KMS-11 (cell line): ENCODE measurements around the gene ARHGAP44.

ENCODE experiments used
- H2AFZ ChIP-seq: fragments of 200-600 bp; sonication (generic); 2 replicates; pipeline ENCODE4 v1.6.1; 2016; ENCODE audit warnings: antibody characterized with exemption, mixed run types, low read depth
- H3K27ac ChIP-seq: fragments of 200-600 bp; sonication (generic); 2 replicates; pipeline ENCODE4 v1.6.1; 2016; ENCODE audit warnings: mild to moderate bottlenecking, mixed run types
- H3K27me3 ChIP-seq: fragments of 200-600 bp; sonication (generic); 2 replicates; pipeline ENCODE4 v1.6.1; 2017; ENCODE audit warnings: mild to moderate bottlenecking, low read depth, mixed run types, moderate library complexity; ENCODE audit not compliant: insufficient read depth
- H3K36me3 ChIP-seq: fragments of 200-600 bp; sonication (generic); 2 replicates; pipeline ENCODE4 v1.6.1; 2017; ENCODE audit warnings: mild to moderate bottlenecking, mixed run types; ENCODE audit not compliant: insufficient read depth
- H3K4me1 ChIP-seq: fragments of 200-600 bp; sonication (generic); 2 replicates; pipeline ENCODE4 v1.6.1; 2016; ENCODE audit warnings: mild to moderate bottlenecking, low read depth, mixed run types; ENCODE audit not compliant: poor library complexity, severe bottlenecking
- H3K4me2 ChIP-seq: fragments of 200-600 bp; sonication (generic); 2 replicates; pipeline ENCODE4 v1.7.0; 2016; ENCODE audit warnings: mild to moderate bottlenecking, mixed run types
- H3K4me3 ChIP-seq: fragments of 200-600 bp; sonication (generic); IDR thresholded peaks from 2 replicates; pipeline ENCODE4 v1.6.1; 2017; ENCODE audit warnings: low read depth, low read length, mixed read lengths; ENCODE audit not compliant: insufficient read depth
- H3K79me2 ChIP-seq: fragments of 200-600 bp; sonication (generic); 2 replicates; pipeline ENCODE4 v1.6.1; 2016; ENCODE audit warnings: low read depth, mixed run types; ENCODE audit not compliant: insufficient read depth
- H3K9ac ChIP-seq: fragments of 200-600 bp; sonication (generic); 2 replicates; pipeline ENCODE4 v1.6.1; 2016; ENCODE audit warnings: mild to moderate bottlenecking, mixed run types
- H4K20me1 ChIP-seq: fragments of 200-600 bp; sonication (generic); 2 replicates; pipeline ENCODE4 v1.6.1; 2016; ENCODE audit warnings: mild to moderate bottlenecking, mixed run types; ENCODE audit not compliant: insufficient read depth
- TF ChIP-seq, protein P1 (sequence below): fragments of 200-600 bp; sonication (generic); conservative IDR thresholded peaks from 2 replicates; pipeline ENCODE4 v1.6.1; 2017; ENCODE audit warnings: low read depth, mild to moderate bottlenecking, antibody characterized with exemption, low read length, moderate library complexity, mixed read lengths

The ARHGAP44 gene

DNA sequence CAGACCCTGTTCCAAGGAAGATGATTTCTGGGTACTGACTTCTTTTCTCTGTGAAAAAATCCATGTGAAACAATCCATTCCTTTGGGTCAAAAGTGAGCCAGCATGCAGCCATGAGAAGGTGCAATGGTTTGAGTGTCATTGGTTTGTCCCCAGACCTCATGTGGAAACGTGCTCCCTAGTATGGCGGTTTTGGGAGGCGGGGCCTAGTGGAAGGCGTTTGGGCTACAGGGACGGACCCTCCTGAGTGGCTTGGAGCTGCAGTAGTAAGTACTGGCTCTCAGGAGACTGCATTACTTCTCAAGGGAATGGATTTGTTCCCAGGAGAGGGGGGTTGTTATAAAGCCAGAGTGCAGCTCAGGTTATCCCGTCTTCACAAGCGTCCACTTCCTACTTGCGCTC, 209.2 kb downstream of the ARHGAP44 start:
- Histone ChIP-seq H3K9ac (no peak overlapping the region), H3K4me2 (no peak overlapping the region), H3K4me3 (no peak overlapping the region), H3K27me3 (no peaks in the 10 kb centered on the region), H3K27ac (no peak overlapping the region), H2AFZ (no peak overlapping the region), H3K4me1 (no peaks in the 10 kb centered on the region), H4K20me1 (no peaks in the 10 kb centered on the region), H3K36me3 (no peaks in the 10 kb centered on the region), H3K79me2 (no peaks in the 10 kb centered on the region)
- TF ChIP-seq, protein P1, sequence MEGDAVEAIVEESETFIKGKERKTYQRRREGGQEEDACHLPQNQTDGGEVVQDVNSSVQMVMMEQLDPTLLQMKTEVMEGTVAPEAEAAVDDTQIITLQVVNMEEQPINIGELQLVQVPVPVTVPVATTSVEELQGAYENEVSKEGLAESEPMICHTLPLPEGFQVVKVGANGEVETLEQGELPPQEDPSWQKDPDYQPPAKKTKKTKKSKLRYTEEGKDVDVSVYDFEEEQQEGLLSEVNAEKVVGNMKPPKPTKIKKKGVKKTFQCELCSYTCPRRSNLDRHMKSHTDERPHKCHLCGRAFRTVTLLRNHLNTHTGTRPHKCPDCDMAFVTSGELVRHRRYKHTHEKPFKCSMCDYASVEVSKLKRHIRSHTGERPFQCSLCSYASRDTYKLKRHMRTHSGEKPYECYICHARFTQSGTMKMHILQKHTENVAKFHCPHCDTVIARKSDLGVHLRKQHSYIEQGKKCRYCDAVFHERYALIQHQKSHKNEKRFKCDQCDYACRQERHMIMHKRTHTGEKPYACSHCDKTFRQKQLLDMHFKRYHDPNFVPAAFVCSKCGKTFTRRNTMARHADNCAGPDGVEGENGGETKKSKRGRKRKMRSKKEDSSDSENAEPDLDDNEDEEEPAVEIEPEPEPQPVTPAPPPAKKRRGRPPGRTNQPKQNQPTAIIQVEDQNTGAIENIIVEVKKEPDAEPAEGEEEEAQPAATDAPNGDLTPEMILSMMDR = no peak

DNA sequence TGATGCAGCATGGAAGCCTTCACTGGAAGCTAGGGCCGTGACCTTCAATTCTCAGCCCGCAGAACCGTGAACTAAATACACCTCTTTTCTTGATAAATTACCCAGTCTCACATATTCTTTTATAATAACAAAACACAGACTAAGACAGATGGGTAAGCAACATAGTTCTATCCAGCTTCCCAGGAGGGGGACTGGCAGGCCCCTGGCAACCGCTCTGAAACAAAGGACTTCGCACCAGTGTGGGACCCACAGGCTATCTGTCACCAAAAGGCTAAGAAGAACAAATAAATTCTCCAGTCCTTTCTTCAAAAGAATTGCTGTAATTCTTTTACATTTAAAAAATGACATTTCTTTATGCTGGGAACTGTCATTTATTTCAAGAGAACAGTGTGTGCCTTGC, 209.6 kb downstream of the ARHGAP44 start:
- H3K36me3 ChIP-seq = no peaks in the 10 kb centered on the region

DNA sequence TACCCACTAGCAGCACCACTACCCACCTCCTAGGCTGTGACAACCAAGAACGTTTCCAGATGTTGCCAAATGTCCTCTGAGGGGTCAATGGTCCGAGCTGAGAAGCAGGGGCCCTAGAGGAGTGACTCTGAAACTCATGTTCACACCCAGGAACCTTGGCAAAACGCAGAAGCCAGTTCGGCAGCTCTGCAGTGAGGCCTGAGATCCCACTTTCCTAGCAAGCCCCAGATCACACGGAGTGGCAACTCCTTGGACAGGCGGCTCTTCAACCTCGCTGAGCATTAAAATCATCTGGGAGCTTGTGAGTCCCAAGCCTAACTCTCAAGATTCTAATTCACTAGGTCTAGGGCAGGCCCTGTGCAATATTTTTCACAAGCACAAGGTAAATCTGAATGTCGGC, 211.3 kb downstream of the ARHGAP44 start:
- no peaks in the 10 kb centered on the region for H4K20me1 ChIP-seq
- H3K27ac ChIP-seq = no peak overlapping the region
- no peak overlapping the region for H2AFZ ChIP-seq
- no peak overlapping the region for H3K9ac ChIP-seq
- TF ChIP-seq, protein P1 = no peak
- H3K4me3 ChIP-seq = no peak overlapping the region
- no peaks in the 10 kb centered on the region for H3K79me2 ChIP-seq
- no peaks in the 10 kb centered on the region for H3K36me3 ChIP-seq
- H3K4me2 ChIP-seq = no peak overlapping the region
- no peaks in the 10 kb centered on the region for H3K27me3 ChIP-seq
- no peaks in the 10 kb centered on the region for H3K4me1 ChIP-seq

More for the DNA sequence above, 209.6 kb downstream of the ARHGAP44 start:
- Histone ChIP-seq H3K4me2 (no peak overlapping the region), H3K79me2 (no peaks in the 10 kb centered on the region), H3K4me1 (no peaks in the 10 kb centered on the region), H4K20me1 (no peaks in the 10 kb centered on the region), H3K27me3 (no peaks in the 10 kb centered on the region), H2AFZ (no peak overlapping the region), H3K27ac (no peak overlapping the region), H3K9ac (no peak overlapping the region), H3K4me3 (no peak overlapping the region)
- TF ChIP-seq, protein P1 = no peak

DNA sequence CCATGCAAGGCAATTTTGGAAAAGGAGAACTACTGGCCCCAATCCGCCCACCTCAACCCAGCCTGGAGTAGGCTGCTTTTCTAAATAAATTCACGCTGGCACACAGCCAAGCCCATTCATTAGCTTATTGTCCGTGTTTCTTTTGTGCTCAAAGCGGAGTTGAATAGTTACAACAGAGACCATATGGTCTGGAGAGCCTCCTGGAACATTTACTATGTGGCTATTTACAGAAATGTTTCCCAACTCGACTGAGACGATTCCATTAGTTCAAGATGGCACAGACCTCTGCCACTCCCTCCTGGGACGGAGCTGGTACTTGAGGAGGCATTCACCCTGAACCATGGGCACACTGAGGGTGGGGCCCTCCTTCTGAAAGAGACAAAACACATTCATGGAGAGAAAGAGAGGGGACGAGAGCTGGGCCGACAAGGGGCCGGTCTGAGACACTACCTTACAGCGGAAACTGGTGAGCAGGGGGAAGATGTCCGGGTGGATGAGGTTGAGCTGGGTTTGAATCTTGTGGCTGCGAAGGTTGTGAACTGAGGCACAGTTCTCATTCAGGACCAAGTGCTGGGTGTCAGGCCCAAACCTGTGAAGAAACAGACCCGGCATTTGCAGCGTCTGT, 212.8 kb downstream of the ARHGAP44 start:
- Histone ChIP-seq H3K27me3 (no peaks in the 10 kb centered on the region), H2AFZ (no peak overlapping the region), H3K36me3 (no peaks in the 10 kb centered on the region), H3K27ac (no peak overlapping the region), H4K20me1 (no peaks in the 10 kb centered on the region), H3K4me3 (no peak overlapping the region), H3K4me1 (no peaks in the 10 kb centered on the region), H3K9ac (no peak overlapping the region), H3K4me2 (no peak overlapping the region), H3K79me2 (no peaks in the 10 kb centered on the region)
- TF ChIP-seq, protein P1 = no peak
